NCI-H2107 treated with DMSO at 0.1 percent for 48 hours (cell line): ENCODE data around the gene OR2S2.

ENCODE experiments used
- DNase-seq: peaks from one replicate; lab custom pipeline; 2025; ENCODE audit not compliant: unreplicated experiment; lab: John Stamatoyannopoulos, UW

OR2S2 gene

DNA sequence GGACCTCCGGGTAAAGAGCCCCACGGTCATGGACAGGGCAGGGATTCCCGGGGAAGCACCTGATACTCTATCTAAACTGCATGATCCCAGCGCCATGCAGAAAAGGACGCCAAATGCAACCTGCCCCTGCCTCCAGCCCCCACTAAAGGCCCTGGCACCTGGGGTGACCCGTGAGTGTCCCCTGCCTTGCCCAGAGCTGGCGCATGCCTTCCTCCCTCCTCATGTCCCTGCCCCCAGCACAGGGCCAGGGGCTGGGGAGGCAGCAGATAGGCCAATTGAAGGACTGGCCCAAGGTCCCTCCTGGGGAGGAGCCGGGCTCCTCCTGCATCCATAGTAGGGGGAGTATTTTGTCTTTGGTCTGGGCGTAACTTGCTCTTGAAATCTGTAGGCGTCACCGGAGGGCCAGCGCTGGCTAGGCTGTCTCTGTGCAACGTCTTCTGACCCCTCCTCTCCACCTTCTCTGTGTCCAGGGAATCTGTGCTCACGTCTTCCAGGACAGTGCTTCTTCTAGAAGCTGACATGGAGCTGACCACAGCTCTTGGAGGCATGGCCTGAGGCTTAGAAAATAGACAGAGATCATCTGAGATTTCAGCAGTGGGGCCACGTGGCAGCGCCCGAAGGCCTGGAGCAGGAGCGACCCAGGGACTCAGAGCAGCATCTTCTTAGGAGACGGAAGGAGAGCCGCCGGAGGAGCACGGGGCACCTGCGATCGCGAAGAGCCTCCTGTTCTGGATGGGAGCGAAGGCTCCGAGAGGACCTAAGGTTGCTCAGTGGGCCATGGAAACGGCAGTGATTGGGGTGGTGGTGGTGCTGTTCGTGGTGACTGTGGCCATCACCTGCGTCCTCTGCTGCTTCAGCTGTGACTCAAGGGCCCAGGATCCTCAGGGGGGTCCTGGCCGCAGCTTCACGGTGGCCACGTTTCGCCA lies 48.0 kb downstream of the OR2S2 start:
- no peak for DNase-seq

DNA sequence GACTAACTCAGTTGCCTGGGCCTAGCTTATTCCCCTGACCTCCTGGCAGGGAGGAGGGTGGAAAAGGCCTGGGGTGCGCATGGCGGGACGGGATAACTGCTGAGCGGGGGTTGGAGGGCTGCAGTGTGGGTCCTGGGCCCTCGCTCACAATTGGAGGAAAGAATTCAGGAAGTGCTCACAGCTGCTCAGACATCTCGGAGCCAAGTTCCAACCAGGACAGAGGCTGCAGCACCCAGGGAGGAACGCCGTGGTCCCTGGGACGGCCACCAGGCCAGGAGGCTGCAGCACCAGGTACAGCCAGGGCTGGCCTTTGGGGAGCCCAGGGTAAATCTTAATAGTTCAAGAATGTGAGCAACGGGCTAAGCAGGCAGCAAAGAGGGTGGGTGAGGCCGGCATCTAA lies 48.7 kb downstream of the OR2S2 start, which contains the start of gene SPAAR:
SPAAR (plus strand) TSS at position 217 of the 400 bp plus-strand sequence. CDS start 974 bp downstream, outside the sequence.
- DNase-seq = no peak

DNA sequence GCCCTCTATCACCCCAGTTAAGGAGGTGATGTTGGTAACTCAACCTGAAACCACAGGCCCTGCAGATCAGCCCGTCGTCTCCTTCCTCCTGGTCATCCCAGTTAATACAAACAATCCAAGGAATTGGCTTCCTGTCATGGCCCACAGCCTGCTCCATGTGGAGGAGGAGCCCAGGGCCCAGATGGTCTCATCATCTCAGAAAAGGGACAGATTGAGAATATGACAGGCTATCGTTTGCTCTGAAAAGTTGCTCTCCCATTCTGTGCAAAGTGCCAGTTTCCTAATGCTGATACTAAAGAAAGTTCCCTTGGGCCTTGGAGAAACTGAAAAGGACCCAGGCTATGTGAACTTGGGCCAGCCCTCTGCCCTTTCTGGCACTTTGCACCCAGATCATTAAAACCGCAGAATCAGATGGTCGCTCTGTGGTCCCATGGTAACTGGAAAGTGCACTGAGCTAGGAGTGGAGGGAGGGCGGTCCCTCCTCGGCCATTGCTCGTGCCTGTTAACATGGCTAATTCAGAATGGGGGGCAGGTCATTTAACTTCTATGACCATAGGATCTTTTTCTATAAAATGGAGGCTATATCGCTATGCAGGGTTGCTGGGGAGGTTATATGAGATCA lies 49.3 kb downstream of the OR2S2 start:
- DNase-seq = no peak

DNA sequence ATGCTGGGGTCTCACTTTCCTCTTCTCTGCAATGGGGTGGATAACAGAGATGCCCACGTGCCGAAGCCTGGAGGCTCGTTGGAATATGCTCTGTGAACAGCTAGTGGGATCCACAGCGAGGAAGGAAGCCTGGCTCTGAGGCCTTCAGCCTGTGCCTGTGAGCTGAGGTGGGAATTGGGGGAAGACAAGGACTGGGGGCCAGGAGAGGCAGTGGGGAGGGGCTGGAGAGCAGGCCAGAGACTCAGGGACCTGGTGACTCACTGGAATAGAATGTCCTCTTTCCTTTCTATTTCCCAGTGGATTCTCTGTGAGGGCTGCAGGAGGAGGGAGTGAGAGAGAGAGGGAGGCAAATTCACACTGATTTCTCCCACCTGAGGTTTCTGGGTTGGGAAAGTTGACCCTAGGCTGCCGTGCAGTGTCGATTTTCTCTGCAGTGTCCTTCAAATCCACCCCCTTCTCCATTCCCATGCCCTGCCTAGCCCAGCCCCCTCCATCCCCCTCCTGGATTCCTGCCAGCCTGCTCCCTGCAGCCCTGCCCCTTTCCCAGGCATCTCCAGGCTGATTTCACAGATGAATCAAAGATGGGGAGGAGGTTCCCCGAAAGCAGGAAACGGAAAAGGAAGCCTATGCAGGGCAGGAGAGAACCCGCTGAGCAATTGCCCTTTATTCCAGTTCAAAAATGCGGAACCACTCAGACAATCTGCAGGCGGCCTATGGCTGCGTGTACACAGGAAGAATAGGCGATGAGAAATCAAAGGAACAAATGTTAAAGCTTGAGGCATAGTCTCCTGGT lies 50.0 kb downstream of the OR2S2 start:
- DNase-seq = peak; percentile 48
